HG02571 (cell line): ENCODE measurements around the gene RBMS3.
"Not testable (repeated sequence)": the region's sequence is repeated elsewhere in the genome, so short reads cannot be mapped to it uniquely, and the experiment has no call there.

Experiments
- ATAC-seq: cut with Tn5 transposase; IDR thresholded peaks from one replicate; pipeline ENCODE4 v1.9.1; 2021; ENCODE audit warnings: mild to moderate bottlenecking, moderate library complexity; ENCODE audit not compliant: unreplicated experiment

The RBMS3 gene

GRCh38 chr3:29337565-29337964 lies 56.7 kb downstream of the RBMS3 start:
- ATAC-seq, result no peak

- ATAC-seq, result no peak
Observed at GRCh38 chr3:29338377-29338776, 57.5 kb downstream of the RBMS3 start.

GRCh38 chr3:29339016-29339833 lies 58.4 kb downstream of the RBMS3 start:
- no peak for ATAC-seq

GRCh38 chr3:29344154-29344553 lies 63.3 kb downstream of the RBMS3 start:
- no peak for ATAC-seq

- no peak for ATAC-seq
Observed at GRCh38 chr3:29344935-29345334, 64.1 kb downstream of the RBMS3 start.

GRCh38 chr3:29345516-29346300 lies 64.8 kb downstream of the RBMS3 start:
- no peak for ATAC-seq

- no peak for ATAC-seq
Observed at GRCh38 chr3:29346828-29347227, 66.0 kb downstream of the RBMS3 start.

GRCh38 chr3:29347412-29347811 lies 66.5 kb downstream of the RBMS3 start:
- no peak for ATAC-seq

GRCh38 chr3:29348316-29348715 lies 67.4 kb downstream of the RBMS3 start:
- no peak for ATAC-seq

- no peak for ATAC-seq
Observed at GRCh38 chr3:29349049-29349448, 68.2 kb downstream of the RBMS3 start.

- no peak for ATAC-seq
Observed at GRCh38 chr3:29353807-29354206, 72.9 kb downstream of the RBMS3 start.

- ATAC-seq, result no peak
Observed at GRCh38 chr3:29354894-29355293, 74.0 kb downstream of the RBMS3 start.

GRCh38 chr3:29356062-29356461 lies 75.2 kb downstream of the RBMS3 start:
- ATAC-seq, result no peak

- not testable (repeated sequence) for ATAC-seq
Observed at GRCh38 chr3:29360289-29360688, 79.4 kb downstream of the RBMS3 start.

GRCh38 chr3:29363110-29363509 lies 82.2 kb downstream of the RBMS3 start:
- no peak for ATAC-seq

GRCh38 chr3:29370021-29370420 lies 89.2 kb downstream of the RBMS3 start:
- ATAC-seq, result no peak

GRCh38 chr3:29370476-29371420 lies 89.9 kb downstream of the RBMS3 start:
- ATAC-seq, result no peak

GRCh38 chr3:29373131-29373680 lies 92.3 kb downstream of the RBMS3 start:
- ATAC-seq, result no peak

- no peak for ATAC-seq
Observed at GRCh38 chr3:29374226-29374625, 93.4 kb downstream of the RBMS3 start.

- ATAC-seq, result no peak
Observed at GRCh38 chr3:29379097-29379496, 98.2 kb downstream of the RBMS3 start.

GRCh38 chr3:29381595-29381994 lies 100.7 kb downstream of the RBMS3 start:
- ATAC-seq, result no peak
